ENCODE data around the gene CHRNA9.

CHRNA9 gene

DNA sequence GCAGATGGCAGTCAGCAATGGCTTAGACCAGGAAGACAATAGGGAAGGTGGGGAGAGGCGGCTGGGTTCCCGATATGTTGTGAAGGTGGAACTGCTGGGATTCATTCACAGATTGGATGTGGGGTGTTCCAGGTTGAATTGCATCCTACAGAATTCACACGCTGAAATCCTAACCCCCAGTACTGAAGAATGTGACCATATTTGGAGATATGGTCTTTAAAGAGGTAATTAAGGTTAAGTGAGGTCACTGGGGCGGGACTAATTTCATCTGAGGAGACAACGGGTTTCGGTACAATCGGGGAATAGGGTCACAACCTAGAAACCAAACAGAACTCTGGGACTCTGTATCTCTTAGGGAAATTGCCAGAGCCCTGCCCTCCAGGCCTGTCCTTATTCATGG, 5.3 kb upstream of the CHRNA9 start:
- peaks cover 13% of the 10 kb centered on the region for H3K4me1 ChIP-seq (ENCODE audit: insufficient read depth, low read length)
- H3K27ac ChIP-seq (ENCODE audit: low read length) = no peak overlapping the region
- no peaks in the 10 kb centered on the region for H3K36me3 ChIP-seq (ENCODE audit: insufficient read depth, low read depth, low read length)
- H3K9ac ChIP-seq (ENCODE audit: low read depth, low read length) = no peak overlapping the region
- H3K4me3 ChIP-seq (ENCODE audit: low read length) = no peak overlapping the region
- H3K9me3 ChIP-seq (ENCODE audit: insufficient read depth, low read depth, low read length) = no peaks in the 10 kb centered on the region
- no peaks in the 10 kb centered on the region for H3K27me3 ChIP-seq (ENCODE audit: insufficient read depth, low read length)

DNA sequence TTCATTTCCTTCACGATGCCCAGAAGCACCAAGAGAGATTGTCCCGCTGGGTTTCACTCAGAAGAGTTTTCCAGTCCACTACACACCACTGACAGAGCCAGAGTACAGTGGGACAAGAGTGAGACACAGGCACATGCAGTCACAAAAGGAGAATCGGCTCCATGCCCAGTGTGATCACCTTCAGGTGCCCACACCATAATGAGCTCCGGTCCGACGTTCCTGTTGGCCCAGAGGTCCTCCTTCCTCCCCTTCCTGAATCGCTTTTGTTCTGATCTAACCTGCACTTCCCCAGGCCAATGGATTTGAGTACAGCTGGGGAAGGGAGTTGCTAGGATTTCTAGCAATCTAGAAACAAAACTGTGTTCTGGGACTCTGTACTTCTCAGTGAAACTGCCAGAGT, 4.6 kb upstream of the CHRNA9 start:
- Histone ChIP-seq H3K4me3 (ENCODE audit: low read length) (no peak overlapping the region), H3K36me3 (ENCODE audit: insufficient read depth, low read depth, low read length) (no peaks in the 10 kb centered on the region), H3K9ac (ENCODE audit: low read depth, low read length) (no peak overlapping the region), H3K27me3 (ENCODE audit: insufficient read depth, low read length) (no peaks in the 10 kb centered on the region), H3K27ac (ENCODE audit: low read length) (no peak overlapping the region), H3K9me3 (ENCODE audit: insufficient read depth, low read depth, low read length) (no peaks in the 10 kb centered on the region), H3K4me1 (ENCODE audit: insufficient read depth, low read length) (peaks cover 21% of the 10 kb centered on the region)

DNA sequence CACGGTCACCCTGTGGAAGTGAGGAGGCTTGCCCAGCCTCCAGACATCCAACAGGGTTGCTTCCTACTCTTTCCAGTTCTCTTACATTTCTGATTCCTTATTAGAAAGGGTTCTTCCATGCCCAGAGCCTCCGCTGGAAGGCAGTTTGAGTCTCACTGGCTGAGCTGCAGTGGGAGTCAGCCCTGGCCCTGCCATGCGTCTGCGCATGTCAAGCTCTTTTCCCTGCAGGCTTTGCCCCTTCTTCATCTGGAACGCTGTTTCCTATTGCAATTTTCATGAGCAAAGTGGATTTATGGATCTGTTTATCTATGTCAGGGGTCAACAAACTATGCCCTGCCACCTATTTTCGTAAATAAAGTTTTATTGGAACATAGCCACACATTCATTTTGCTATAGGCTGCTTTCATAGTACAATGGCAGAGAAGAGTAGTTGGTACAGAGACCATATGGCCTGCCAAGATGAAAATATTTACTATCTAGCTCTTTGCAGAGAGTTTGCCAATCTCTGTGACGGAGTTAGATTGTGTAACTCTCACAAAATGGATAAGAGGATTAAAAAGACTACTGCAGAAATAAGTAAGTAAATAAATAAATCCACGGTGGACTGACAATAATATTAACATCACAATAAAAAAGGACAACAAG, 3.9 kb upstream of the CHRNA9 start:
- H3K27ac ChIP-seq (ENCODE audit: low read length) = no peak overlapping the region
- H3K4me1 ChIP-seq (ENCODE audit: insufficient read depth, low read length) = peaks cover 21% of the 10 kb centered on the region
- no peaks in the 10 kb centered on the region for H3K36me3 ChIP-seq (ENCODE audit: insufficient read depth, low read depth, low read length)
- H3K4me3 ChIP-seq (ENCODE audit: low read length) = no peak overlapping the region
- H3K9me3 ChIP-seq (ENCODE audit: insufficient read depth, low read depth, low read length) = no peaks in the 10 kb centered on the region
- no peak overlapping the region for H3K9ac ChIP-seq (ENCODE audit: low read depth, low read length)
- 0 out of 2 replicates have a peak, but pooled peaks cover 4% of the 10 kb centered on the region for H3K27me3 ChIP-seq (ENCODE audit: insufficient read depth, low read length)

DNA sequence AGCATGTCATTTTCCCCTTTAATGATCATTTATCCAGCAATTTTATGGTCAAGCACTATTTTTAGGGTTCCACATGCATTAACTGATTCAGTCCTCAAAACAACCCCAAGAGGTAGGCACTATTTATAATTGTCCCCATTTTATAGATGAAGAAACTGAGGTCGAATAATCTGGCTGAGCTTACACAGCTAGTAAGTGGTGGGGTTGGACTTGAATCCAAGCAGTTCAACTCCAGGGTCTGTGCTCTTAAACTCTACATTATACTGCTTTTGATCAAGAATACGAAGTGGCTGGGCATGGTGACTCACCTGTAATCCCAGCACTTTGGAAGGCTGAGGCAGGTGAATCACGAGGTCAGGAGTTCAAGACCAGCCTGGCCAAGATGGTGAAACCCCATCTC, 3.2 kb upstream of the CHRNA9 start:
- H3K36me3 ChIP-seq (ENCODE audit: insufficient read depth, low read depth, low read length) = no peaks in the 10 kb centered on the region
- no peak overlapping the region for H3K27ac ChIP-seq (ENCODE audit: low read length)
- 0 out of 2 replicates have a peak, but pooled peaks cover 4% of the 10 kb centered on the region for H3K27me3 ChIP-seq (ENCODE audit: insufficient read depth, low read length)
- H3K4me1 ChIP-seq (ENCODE audit: insufficient read depth, low read length) = peaks cover 21% of the 10 kb centered on the region
- H3K9ac ChIP-seq (ENCODE audit: low read depth, low read length) = no peak overlapping the region
- H3K4me3 ChIP-seq (ENCODE audit: low read length) = no peak overlapping the region
- no peaks in the 10 kb centered on the region for H3K9me3 ChIP-seq (ENCODE audit: insufficient read depth, low read depth, low read length)

DNA sequence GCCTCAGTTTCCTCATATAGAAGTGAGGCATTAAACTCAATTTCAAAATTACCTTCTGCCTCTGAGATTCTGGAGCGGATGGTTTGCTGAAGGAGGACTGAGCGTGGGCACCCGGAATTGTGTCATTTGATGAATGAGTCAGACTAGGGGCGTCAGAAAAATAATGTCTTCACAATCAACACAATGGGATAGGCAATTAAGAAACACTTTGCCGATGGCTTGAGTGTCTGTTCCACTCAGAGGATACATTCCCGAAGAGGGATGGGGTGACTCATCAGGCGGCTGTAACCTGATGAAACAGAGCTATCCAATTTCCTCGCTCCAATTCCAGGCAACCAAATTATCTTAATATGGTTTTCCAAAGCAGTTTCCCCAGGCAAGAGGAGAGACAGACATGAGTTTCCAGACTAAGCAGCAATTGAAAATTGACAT, 1.2 kb upstream of the CHRNA9 start:
- Histone ChIP-seq H3K4me1 (ENCODE audit: insufficient read depth, low read length) (peaks cover 21% of the 10 kb centered on the region), H3K27ac (ENCODE audit: low read length) (no peak overlapping the region), H3K9ac (ENCODE audit: low read depth, low read length) (no peak overlapping the region), H3K9me3 (ENCODE audit: insufficient read depth, low read depth, low read length) (no peaks in the 10 kb centered on the region), H3K36me3 (ENCODE audit: insufficient read depth, low read depth, low read length) (no peaks in the 10 kb centered on the region), H3K4me3 (ENCODE audit: low read length) (no peak overlapping the region), H3K27me3 (ENCODE audit: insufficient read depth, low read length) (0 out of 2 replicates have a peak, but pooled peaks cover 4% of the 10 kb centered on the region)

DNA sequence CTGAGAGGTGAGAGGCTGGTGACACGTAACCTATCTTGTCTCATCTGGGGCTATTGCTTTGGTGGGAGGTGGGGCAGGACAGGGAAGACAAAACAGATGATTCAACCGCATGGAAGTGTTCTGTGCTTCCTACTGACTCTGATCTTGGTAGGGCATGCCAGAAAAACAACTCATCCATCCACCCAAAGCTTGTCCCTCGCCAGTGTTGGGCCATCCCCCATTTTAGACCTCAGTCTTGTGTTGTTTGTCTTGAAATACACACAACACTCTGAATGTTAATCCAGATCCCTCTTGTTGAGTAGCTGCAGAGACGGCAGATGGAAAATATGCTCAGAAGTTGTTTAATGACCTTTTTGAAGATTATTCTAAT, 377 bp downstream of the CHRNA9 start:
- no peak overlapping the region for H3K27ac ChIP-seq (ENCODE audit: low read length)
- H3K9me3 ChIP-seq (ENCODE audit: insufficient read depth, low read depth, low read length) = no peaks in the 10 kb centered on the region
- H3K4me3 ChIP-seq (ENCODE audit: low read length) = peak overlapping the region; percentile 12; the same call in 1 of the 2 replicates
- H3K36me3 ChIP-seq (ENCODE audit: insufficient read depth, low read depth, low read length) = no peaks in the 10 kb centered on the region
- peaks cover 21% of the 10 kb centered on the region for H3K4me1 ChIP-seq (ENCODE audit: insufficient read depth, low read length)
- H3K9ac ChIP-seq (ENCODE audit: low read depth, low read length) = peak overlapping the region; percentile 39; the same call in 1 of the 2 replicates
- H3K27me3 ChIP-seq (ENCODE audit: insufficient read depth, low read length) = 0 out of 2 replicates have a peak, but pooled peaks cover 4% of the 10 kb centered on the region

DNA sequence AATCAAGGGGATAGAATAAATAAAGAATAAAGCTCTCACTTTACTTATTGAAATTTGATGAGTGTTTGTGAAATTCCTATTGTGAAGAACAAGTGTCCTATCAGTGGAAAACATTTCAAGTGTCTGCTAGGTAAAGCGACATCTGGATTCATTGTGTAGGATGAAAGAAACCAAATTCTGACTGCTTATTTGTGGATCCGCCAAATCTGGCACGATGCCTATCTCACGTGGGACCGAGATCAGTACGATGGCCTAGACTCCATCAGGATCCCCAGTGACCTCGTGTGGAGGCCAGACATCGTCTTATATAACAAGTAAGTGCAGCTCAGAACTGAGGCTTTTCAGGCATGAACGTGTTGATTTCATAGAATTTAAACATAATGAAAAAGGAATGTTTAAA, 1.9 kb downstream of the CHRNA9 start:
- Histone ChIP-seq H3K36me3 (ENCODE audit: insufficient read depth, low read depth, low read length) (no peaks in the 10 kb centered on the region), H3K4me3 (ENCODE audit: low read length) (no peak overlapping the region), H3K4me1 (ENCODE audit: insufficient read depth, low read length) (peaks cover 21% of the 10 kb centered on the region), H3K9ac (ENCODE audit: low read depth, low read length) (no peak overlapping the region), H3K9me3 (ENCODE audit: insufficient read depth, low read depth, low read length) (no peaks in the 10 kb centered on the region), H3K27me3 (ENCODE audit: insufficient read depth, low read length) (0 out of 2 replicates have a peak, but pooled peaks cover 4% of the 10 kb centered on the region), H3K27ac (ENCODE audit: low read length) (no peak overlapping the region)

DNA sequence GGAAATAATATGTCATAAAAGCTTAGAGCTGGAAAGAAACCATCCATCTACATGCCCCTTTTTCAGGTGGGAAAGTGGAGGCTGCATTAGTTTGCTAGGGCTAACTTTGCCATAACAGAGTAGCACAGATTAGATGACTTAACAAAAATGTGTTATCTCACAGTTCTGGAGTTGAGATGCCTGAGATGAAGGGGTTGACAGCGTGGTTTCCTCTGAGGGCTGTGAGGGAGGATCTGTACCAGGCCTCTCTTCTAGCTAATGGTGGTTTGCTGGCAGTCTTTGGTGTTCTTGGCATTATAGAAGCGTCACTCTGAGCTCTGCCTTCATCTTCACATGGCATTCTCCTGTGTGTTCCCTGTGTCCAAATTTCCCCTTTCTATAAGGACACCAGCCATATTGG, 2.4 kb downstream of the CHRNA9 start:
- H3K4me3 ChIP-seq (ENCODE audit: low read length) = no peak overlapping the region
- H3K4me1 ChIP-seq (ENCODE audit: insufficient read depth, low read length) = peaks cover 21% of the 10 kb centered on the region
- no peak overlapping the region for H3K9ac ChIP-seq (ENCODE audit: low read depth, low read length)
- 0 out of 2 replicates have a peak, but pooled peaks cover 4% of the 10 kb centered on the region for H3K27me3 ChIP-seq (ENCODE audit: insufficient read depth, low read length)
- H3K9me3 ChIP-seq (ENCODE audit: insufficient read depth, low read depth, low read length) = no peaks in the 10 kb centered on the region
- no peak overlapping the region for H3K27ac ChIP-seq (ENCODE audit: low read length)
- H3K36me3 ChIP-seq (ENCODE audit: insufficient read depth, low read depth, low read length) = no peaks in the 10 kb centered on the region

DNA sequence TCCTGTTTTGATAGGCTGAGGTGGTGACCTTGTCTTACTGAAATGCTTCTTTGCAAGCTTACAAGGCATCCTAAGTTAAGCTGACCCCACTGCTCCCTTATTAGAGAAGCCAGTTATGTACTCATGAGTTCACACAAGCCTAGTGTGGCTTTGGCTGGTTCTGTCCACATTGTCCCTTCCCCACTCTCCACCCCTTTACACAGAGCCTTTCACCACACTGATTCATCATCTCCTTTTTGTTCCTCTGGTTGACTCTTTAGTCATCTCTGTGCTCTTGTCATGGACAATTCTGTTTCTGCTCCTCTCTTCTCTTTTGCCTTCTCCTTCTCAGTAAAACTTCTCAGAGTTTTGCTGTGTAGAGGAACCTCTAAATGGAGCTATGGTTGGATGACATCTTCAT, 4.9 kb downstream of the CHRNA9 start:
- Histone ChIP-seq H3K36me3 (ENCODE audit: insufficient read depth, low read depth, low read length) (no peaks in the 10 kb centered on the region), H3K4me3 (ENCODE audit: low read length) (no peak overlapping the region), H3K27me3 (ENCODE audit: insufficient read depth, low read length) (0 out of 2 replicates have a peak, but pooled peaks cover 4% of the 10 kb centered on the region), H3K9me3 (ENCODE audit: insufficient read depth, low read depth, low read length) (no peaks in the 10 kb centered on the region), H3K9ac (ENCODE audit: low read depth, low read length) (no peak overlapping the region), H3K4me1 (ENCODE audit: insufficient read depth, low read length) (peaks cover 5% of the 10 kb centered on the region), H3K27ac (ENCODE audit: low read length) (no peak overlapping the region)

DNA sequence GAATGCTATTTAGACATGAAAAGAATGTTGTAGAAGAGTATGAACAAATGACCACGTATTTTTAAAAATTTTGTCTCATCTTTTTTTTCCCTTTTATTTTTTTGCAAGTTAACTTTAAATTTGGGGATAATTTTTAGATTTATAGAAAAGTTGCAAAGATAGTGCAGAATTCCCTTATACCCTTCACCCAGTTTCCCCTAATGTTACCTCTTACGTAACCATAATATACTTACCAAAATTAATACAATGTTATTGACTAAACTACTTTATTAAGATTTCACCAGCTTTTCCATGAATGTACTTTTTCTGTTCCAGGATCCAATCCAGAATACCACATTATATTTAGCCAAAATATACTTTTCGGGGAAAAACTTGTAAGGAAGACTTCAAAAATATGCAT, 12.3 kb downstream of the CHRNA9 start:
- H3K4me1 ChIP-seq (ENCODE audit: insufficient read depth, low read length) = no peaks in the 10 kb centered on the region
- H3K9me3 ChIP-seq (ENCODE audit: insufficient read depth, low read depth, low read length) = no peaks in the 10 kb centered on the region
- H3K4me3 ChIP-seq (ENCODE audit: low read length) = no peak overlapping the region
- H3K9ac ChIP-seq (ENCODE audit: low read depth, low read length) = no peak overlapping the region
- H3K27me3 ChIP-seq (ENCODE audit: insufficient read depth, low read length) = no peaks in the 10 kb centered on the region
- no peak overlapping the region for H3K27ac ChIP-seq (ENCODE audit: low read length)
- H3K36me3 ChIP-seq (ENCODE audit: insufficient read depth, low read depth, low read length) = no peaks in the 10 kb centered on the region

DNA sequence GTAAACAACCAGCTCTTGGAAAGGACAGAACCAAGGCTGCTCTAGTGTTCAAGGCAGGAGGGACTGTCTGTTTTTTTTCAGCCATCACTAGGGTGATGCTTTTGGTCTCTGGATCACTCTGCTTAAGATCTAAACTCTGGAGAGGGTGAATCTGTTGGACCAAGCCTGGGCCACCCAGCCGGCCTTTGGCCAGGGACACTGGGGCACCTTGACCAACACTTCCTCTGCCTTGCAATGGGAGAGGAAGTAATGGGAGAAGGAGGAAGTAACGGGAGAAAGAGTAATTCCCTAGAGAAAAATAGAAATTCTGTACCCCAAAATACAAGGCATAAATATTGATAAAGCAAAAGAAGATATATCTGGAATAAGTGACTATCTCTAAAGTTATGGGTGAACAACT, 12.9 kb downstream of the CHRNA9 start:
- Histone ChIP-seq H3K27me3 (ENCODE audit: insufficient read depth, low read length) (no peaks in the 10 kb centered on the region), H3K36me3 (ENCODE audit: insufficient read depth, low read depth, low read length) (no peaks in the 10 kb centered on the region), H3K27ac (ENCODE audit: low read length) (no peak overlapping the region), H3K9ac (ENCODE audit: low read depth, low read length) (no peak overlapping the region), H3K9me3 (ENCODE audit: insufficient read depth, low read depth, low read length) (no peaks in the 10 kb centered on the region), H3K4me1 (ENCODE audit: insufficient read depth, low read length) (no peaks in the 10 kb centered on the region), H3K4me3 (ENCODE audit: low read length) (no peak overlapping the region)

DNA sequence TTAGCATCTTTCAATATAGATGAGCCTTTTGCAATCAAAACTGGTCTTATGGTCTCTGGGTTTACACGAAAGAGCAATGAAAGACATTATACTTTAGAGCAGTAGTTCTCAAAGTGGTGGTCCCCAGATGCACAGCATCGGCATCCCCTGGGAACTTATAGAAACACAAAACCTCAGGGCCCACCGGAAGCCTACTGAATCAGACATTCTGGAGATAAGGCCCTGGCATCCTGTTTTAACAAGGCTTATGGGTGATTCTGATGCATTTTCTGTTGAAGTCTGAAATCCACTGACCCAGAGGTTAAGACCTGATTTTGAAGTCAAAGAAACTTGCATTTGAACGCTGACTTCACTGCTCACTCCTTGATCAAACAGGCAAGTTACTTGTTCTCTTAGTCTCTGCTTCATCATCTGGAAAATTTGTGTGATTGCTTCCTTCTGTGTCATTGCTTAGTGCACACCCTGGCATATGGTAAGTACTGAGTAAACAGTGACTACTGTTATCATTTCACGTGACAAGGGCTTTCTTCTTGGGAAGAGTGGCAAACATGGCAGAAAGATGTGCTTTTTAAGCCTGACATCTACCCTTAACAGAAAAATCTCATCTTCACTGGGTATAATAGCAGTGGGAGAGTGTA, 14.5 kb downstream of the CHRNA9 start:
- no peaks in the 10 kb centered on the region for H3K4me1 ChIP-seq (ENCODE audit: insufficient read depth, low read length)
- H3K9me3 ChIP-seq (ENCODE audit: insufficient read depth, low read depth, low read length) = no peaks in the 10 kb centered on the region
- no peaks in the 10 kb centered on the region for H3K27me3 ChIP-seq (ENCODE audit: insufficient read depth, low read length)
- no peak overlapping the region for H3K4me3 ChIP-seq (ENCODE audit: low read length)
- no peaks in the 10 kb centered on the region for H3K36me3 ChIP-seq (ENCODE audit: insufficient read depth, low read depth, low read length)
- H3K27ac ChIP-seq (ENCODE audit: low read length) = no peak overlapping the region
- no peak overlapping the region for H3K9ac ChIP-seq (ENCODE audit: low read depth, low read length)
